ENCODE measurements around the gene GRAMD2B. TPM values are rescaled to one million over a fixed set of nuclear protein-coding genes. Genes with fewer than 3 reads are reported as not detected.

GRAMD2B gene
- total and polyA plus RNA-seq, 4 donors, result 22.5 to 44.7 (median 32.6) TPM

DNA sequence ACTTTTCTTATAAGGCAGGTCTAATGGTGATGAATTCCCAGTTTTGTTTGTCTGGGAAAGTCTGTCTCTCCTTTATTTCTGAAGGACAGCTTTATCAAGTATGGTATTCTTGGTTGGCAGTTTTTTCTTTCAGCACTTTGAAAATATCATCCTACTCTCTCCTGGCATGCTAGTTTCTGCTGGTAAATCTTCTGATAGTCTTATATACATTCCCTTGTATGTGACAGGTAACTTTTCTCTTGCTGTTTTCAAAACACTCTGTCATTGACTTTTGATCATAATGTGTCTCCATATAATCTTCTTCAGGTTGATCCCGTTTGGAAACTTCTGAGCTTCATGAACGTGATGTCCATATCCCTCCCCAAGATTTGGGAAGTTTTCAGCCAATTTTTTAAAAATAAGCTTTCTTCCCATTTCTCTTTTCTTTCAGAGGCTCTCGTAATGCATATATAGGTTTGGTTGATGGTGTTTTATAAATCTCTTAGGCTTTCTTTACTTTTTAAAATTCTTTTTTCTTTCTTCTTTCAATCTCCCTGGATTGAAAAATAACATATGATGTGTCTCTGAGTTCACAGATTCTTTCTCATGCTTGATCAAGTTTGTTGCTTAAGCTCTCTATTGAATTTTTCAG, 22.5 kb upstream of the GRAMD2B start:
- Histone ChIP-seq H3K9me3 (ENCODE audit: control insufficient read depth, low read length) (no peaks in the 10 kb centered on the region), H3K27me3 (ENCODE audit: control insufficient read depth in 1 of 2, insufficient read depth in 2 of 2, low read length in 1 of 2) (no peaks in the 10 kb centered on the region), H3K4me1 (ENCODE audit: control insufficient read depth in 1 of 2, insufficient read depth in 2 of 2, low read length in 2 of 2) (peaks cover 0 to 2% of the 10 kb centered on the region in 2 donors), H3K36me3 (ENCODE audit: control insufficient read depth in 1 of 2, insufficient read depth in 2 of 2, low read length in 1 of 2) (no peaks in the 10 kb centered on the region), H3K27ac (ENCODE audit: low read depth in 1 of 2, low read length in 2 of 2) (no peak overlapping the region), H3K4me3 (ENCODE audit: low read length in 2 of 2) (no peak overlapping the region)
- WGBS, 2 donors, result 93 to 95% methylated on average over 3 of the region's 3 CpGs
- intact Hi-C loops (cut with DNase I), result no loop called here
- ATAC-seq (ENCODE audit: low FRiP score), result no peak
- DNase-seq, result no peak

DNA sequence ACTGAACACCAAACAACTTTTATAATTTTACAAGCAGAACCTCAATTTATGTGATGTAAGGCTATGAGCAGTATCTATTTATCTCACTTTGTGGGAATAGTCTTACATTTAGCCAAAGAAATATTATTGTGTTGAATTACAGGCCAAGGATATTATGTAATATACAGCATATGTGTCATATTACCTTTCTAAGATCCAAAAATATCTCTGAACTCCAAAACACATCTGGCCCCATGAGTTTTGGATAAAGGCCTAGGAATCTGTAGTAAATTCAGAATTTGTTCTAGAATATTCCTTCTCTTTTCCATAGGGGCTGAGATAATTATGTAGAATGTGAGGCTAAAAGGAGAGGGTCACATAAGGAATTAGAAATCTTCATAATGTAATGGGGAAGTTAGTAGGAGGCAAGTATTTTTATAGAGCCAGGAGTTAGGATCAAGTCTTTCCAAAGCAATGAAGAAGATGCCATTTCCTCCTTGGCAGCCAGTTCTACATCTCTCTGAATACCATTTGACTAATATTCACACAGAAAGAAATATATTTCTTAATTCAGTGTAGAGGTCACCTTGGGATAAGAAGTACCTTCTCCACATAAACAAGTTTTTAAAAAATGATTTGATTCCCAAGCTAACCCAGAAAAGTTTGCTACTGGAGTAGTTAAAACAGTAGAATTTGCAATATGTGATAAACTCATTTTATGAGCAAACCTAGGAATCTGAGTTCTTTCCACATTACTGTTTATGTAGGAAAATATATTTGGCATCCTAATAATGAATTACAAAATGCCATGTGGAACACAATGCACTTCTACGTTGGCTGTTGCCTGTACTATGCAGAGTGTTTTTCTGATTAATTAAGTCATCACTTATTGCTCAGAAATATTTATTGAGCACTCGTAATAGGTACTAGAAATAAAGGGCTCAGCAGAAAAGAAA, 20.3 kb upstream of the GRAMD2B start:
- peaks cover 0 to 2% of the 10 kb centered on the region in 2 donors for H3K4me1 ChIP-seq (ENCODE audit: control insufficient read depth in 1 of 2, insufficient read depth in 2 of 2, low read length in 2 of 2)
- intact Hi-C loops (cut with DNase I), result no loop called here
- WGBS, 2 donors, result 12 to 21% methylated on average over 2 of the region's 2 CpGs
- H3K27ac ChIP-seq (ENCODE audit: low read depth in 1 of 2, low read length in 2 of 2), result no peak overlapping the region
- no peak overlapping the region for H3K4me3 ChIP-seq (ENCODE audit: low read length in 2 of 2)
- DNase-seq (no peak), ATAC-seq (ENCODE audit: low FRiP score) (no peak)
- H3K27me3 ChIP-seq (ENCODE audit: control insufficient read depth in 1 of 2, insufficient read depth in 2 of 2, low read length in 1 of 2), result no peaks in the 10 kb centered on the region
- H3K9me3 ChIP-seq (ENCODE audit: control insufficient read depth, low read length), result no peaks in the 10 kb centered on the region
- H3K36me3 ChIP-seq (ENCODE audit: control insufficient read depth in 1 of 2, insufficient read depth in 2 of 2, low read length in 1 of 2), result no peaks in the 10 kb centered on the region

DNA sequence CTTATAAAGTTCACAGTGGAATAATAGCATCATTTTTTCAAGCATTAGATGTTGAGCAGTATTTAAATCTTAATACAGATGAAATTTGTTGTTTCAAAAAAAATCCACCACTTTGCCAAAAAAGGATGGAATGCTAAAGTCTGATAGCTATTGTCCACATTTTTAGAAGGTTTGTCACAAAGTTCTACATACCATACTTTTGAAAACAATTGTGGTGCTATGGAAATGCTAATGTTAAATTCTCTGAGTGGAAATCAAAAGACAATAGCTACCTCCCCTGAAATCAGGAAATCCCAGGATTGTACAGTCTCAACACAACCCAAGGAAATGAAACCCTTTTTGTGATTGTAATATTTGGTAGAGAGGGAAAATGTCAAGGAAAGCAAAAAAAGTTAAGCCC, 19.3 kb upstream of the GRAMD2B start:
- Histone ChIP-seq H3K4me1 (ENCODE audit: control insufficient read depth in 1 of 2, insufficient read depth in 2 of 2, low read length in 2 of 2) (peaks cover 0 to 2% of the 10 kb centered on the region in 2 donors), H3K36me3 (ENCODE audit: control insufficient read depth in 1 of 2, insufficient read depth in 2 of 2, low read length in 1 of 2) (no peaks in the 10 kb centered on the region), H3K27ac (ENCODE audit: low read depth in 1 of 2, low read length in 2 of 2) (no peak overlapping the region), H3K27me3 (ENCODE audit: control insufficient read depth in 1 of 2, insufficient read depth in 2 of 2, low read length in 1 of 2) (no peaks in the 10 kb centered on the region), H3K9me3 (ENCODE audit: control insufficient read depth, low read length) (no peaks in the 10 kb centered on the region), H3K4me3 (ENCODE audit: low read length in 2 of 2) (no peak overlapping the region)
- intact Hi-C loops (cut with DNase I), result no loop called here
- ATAC-seq (ENCODE audit: low FRiP score) (no peak), DNase-seq (no peak)

- ATAC-seq (ENCODE audit: low FRiP score), result no peak
- peaks cover 0 to 3% of the 10 kb centered on the region in 2 donors for H3K4me1 ChIP-seq (ENCODE audit: control insufficient read depth in 1 of 2, insufficient read depth in 2 of 2, low read length in 2 of 2)
- 87 to 91% methylated on average over 2 of the region's 2 CpGs for WGBS, 2 donors
- no peak overlapping the region for H3K4me3 ChIP-seq (ENCODE audit: low read length in 2 of 2)
- H3K27ac ChIP-seq (ENCODE audit: low read depth in 1 of 2, low read length in 2 of 2), result no peak overlapping the region
- H3K9me3 ChIP-seq (ENCODE audit: control insufficient read depth, low read length), result no peaks in the 10 kb centered on the region
- DNase-seq, result no peak
- intact Hi-C loops (cut with DNase I), result no loop called here
- H3K36me3 ChIP-seq (ENCODE audit: control insufficient read depth in 1 of 2, insufficient read depth in 2 of 2, low read length in 1 of 2), result no peaks in the 10 kb centered on the region
- no peaks in the 10 kb centered on the region for H3K27me3 ChIP-seq (ENCODE audit: control insufficient read depth in 1 of 2, insufficient read depth in 2 of 2, low read length in 1 of 2)
Measured at GRCh38 chr5:126410623-126411022, 12.6 kb upstream of the GRAMD2B start.

GRCh38 chr5:126413856-126414255, 9.4 kb upstream of the GRAMD2B start:
- H3K4me3 ChIP-seq (ENCODE audit: low read length in 2 of 2), result no peak overlapping the region
- 64 to 70% methylated on average over 3 of the region's 3 CpGs for WGBS, 2 donors
- intact Hi-C loops (cut with DNase I), result no loop called here
- no peaks in the 10 kb centered on the region for H3K36me3 ChIP-seq (ENCODE audit: control insufficient read depth in 1 of 2, insufficient read depth in 2 of 2, low read length in 1 of 2)
- ATAC-seq (ENCODE audit: low FRiP score) (no peak), DNase-seq (no peak)
- no peaks in the 10 kb centered on the region for H3K27me3 ChIP-seq (ENCODE audit: control insufficient read depth in 1 of 2, insufficient read depth in 2 of 2, low read length in 1 of 2)
- no peak overlapping the region for H3K27ac ChIP-seq (ENCODE audit: low read depth in 1 of 2, low read length in 2 of 2)
- no peaks in the 10 kb centered on the region for H3K9me3 ChIP-seq (ENCODE audit: control insufficient read depth, low read length)
- H3K4me1 ChIP-seq (ENCODE audit: control insufficient read depth in 1 of 2, insufficient read depth in 2 of 2, low read length in 2 of 2), result peaks cover 4 to 6% of the 10 kb centered on the region in 2 donors

GRCh38 chr5:126414874-126415502, 8.2 kb upstream of the GRAMD2B start:
- H3K27me3 ChIP-seq (ENCODE audit: control insufficient read depth in 1 of 2, insufficient read depth in 2 of 2, low read length in 1 of 2), result no peaks in the 10 kb centered on the region
- no peak overlapping the region for H3K4me3 ChIP-seq (ENCODE audit: low read length in 2 of 2)
- no peaks in the 10 kb centered on the region for H3K36me3 ChIP-seq (ENCODE audit: control insufficient read depth in 1 of 2, insufficient read depth in 2 of 2, low read length in 1 of 2)
- H3K4me1 ChIP-seq (ENCODE audit: control insufficient read depth in 1 of 2, insufficient read depth in 2 of 2, low read length in 2 of 2), result peaks cover 4 to 6% of the 10 kb centered on the region in 2 donors
- DNase-seq (no peak), ATAC-seq (ENCODE audit: low FRiP score) (peak; percentile 89)
- WGBS, 2 donors, result 0 to 5% methylated on average over 1 of the region's 1 CpG
- H3K9me3 ChIP-seq (ENCODE audit: control insufficient read depth, low read length), result no peaks in the 10 kb centered on the region
- peak overlapping the region in 1 of 2 donors; percentile 78 for H3K27ac ChIP-seq (ENCODE audit: low read depth in 1 of 2, low read length in 2 of 2)
- intact Hi-C loops (cut with DNase I), result no loop called here

DNA sequence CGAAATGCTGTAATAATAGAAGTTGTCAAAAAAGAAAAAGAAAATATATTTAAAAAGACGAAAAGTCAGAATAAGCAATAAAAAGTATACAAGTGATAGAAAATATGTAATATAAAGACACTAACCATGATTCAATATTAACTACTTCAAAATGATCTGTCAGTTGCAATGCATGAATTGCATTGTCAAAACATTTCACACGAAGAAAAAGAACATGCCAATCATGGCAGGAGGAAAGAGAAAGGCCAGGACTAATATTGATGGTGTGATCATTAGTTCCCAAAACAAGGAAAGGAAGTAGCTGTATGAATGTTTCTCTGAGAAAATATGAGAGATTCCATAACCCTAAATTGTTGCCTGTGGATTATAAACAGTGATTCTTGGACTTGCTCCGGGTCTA, 7.4 kb upstream of the GRAMD2B start:
- DNase-seq (no peak), ATAC-seq (ENCODE audit: low FRiP score) (no peak)
- peak overlapping the region; percentile 17 to 49 for H3K27ac ChIP-seq (ENCODE audit: low read depth in 1 of 2, low read length in 2 of 2)
- WGBS, 2 donors, result 5 to 7% methylated on average over 4 of the region's 4 CpGs
- no peak overlapping the region for H3K4me3 ChIP-seq (ENCODE audit: low read length in 2 of 2)
- no peaks in the 10 kb centered on the region for H3K36me3 ChIP-seq (ENCODE audit: control insufficient read depth in 1 of 2, insufficient read depth in 2 of 2, low read length in 1 of 2)
- H3K27me3 ChIP-seq (ENCODE audit: control insufficient read depth in 1 of 2, insufficient read depth in 2 of 2, low read length in 1 of 2), result no peaks in the 10 kb centered on the region
- peaks cover 4 to 6% of the 10 kb centered on the region in 2 donors for H3K4me1 ChIP-seq (ENCODE audit: control insufficient read depth in 1 of 2, insufficient read depth in 2 of 2, low read length in 2 of 2)
- intact Hi-C loops (cut with DNase I), result no loop called here
- no peaks in the 10 kb centered on the region for H3K9me3 ChIP-seq (ENCODE audit: control insufficient read depth, low read length)

- Histone ChIP-seq H3K27ac (ENCODE audit: low read depth in 1 of 2, low read length in 2 of 2) (peak overlapping the region; percentile 72 to 94), H3K4me1 (ENCODE audit: control insufficient read depth in 1 of 2, insufficient read depth in 2 of 2, low read length in 2 of 2) (peaks cover 4 to 6% of the 10 kb centered on the region in 2 donors), H3K4me3 (ENCODE audit: low read length in 2 of 2) (no peak overlapping the region), H3K36me3 (ENCODE audit: control insufficient read depth in 1 of 2, insufficient read depth in 2 of 2, low read length in 1 of 2) (no peaks in the 10 kb centered on the region), H3K9me3 (ENCODE audit: control insufficient read depth, low read length) (no peaks in the 10 kb centered on the region), H3K27me3 (ENCODE audit: control insufficient read depth in 1 of 2, insufficient read depth in 2 of 2, low read length in 1 of 2) (no peaks in the 10 kb centered on the region)
- DNase-seq, result no peak
- no peak for ATAC-seq (ENCODE audit: low FRiP score)
- WGBS, 2 donors, result 66 to 71% methylated on average over 4 of the region's 4 CpGs
- intact Hi-C loops (cut with DNase I), result no loop called here
Measured at GRCh38 chr5:126416266-126416925, 6.8 kb upstream of the GRAMD2B start.

Measured in aorta (tissue), 5 donors.